Neuron (in vitro differentiated cells): Measurements from ENCODE around the gene RPTOR.

ENCODE experiments used
- H2AFZ ChIP-seq: one replicate; pipeline ENCODE4 v1.6.1; 2013; ENCODE audit warnings: low read depth, mild to moderate bottlenecking, inconsistent platforms, low read length, moderate library complexity
- H3K27me3 ChIP-seq: one replicate; pipeline ENCODE4 v1.6.1; 2013; ENCODE audit warnings: low read length; ENCODE audit not compliant: insufficient read depth
- H3K36me3 ChIP-seq: one replicate; pipeline ENCODE4 v1.6.1; 2013; ENCODE audit warnings: low read length; ENCODE audit not compliant: insufficient read depth
- H3K4me1 ChIP-seq: one replicate; pipeline ENCODE4 v1.6.1; 2013; ENCODE audit warnings: low read length; ENCODE audit not compliant: insufficient read depth
- H3K4me3 ChIP-seq: 2 replicates; pipeline ENCODE4 v1.5.1; 2013; ENCODE audit warnings: mild to moderate bottlenecking, low read length, moderate library complexity
- H3K9me3 ChIP-seq: one replicate; pipeline ENCODE4 v1.6.1; 2013; ENCODE audit warnings: low read length

The RPTOR gene

DNA sequence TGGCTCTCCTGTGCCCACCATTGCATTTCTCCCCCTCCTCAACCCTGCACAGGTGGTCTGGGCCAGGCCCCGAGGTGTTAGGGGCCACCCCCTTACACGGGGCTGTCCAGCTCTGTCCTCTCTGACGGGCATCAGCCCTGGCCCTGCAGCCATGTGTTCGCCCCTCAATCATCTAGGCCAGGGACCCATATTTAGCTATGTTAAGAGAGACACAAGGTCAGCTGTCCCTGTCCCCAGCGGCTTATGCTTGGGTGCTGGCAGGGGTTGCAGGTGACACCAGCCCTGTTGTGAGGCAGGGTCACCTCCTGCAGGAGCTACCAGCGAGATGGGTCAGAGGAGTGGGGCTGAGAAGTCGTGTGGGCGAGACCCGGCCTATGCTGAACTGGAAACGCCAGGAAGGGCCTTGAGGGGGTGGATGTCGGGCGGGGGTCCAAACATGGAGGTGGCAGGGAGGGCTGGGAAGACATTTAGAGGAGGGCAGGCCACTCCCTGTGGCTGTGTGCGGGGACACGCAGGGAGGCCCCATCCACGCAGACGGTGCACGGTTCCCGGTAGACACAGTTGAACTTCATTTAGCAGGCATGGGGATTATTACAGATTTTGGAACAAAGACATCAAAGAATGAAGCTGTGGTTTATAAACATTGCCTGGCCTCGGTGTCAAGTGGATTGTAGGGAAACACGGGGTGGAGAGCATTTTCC lies 313.8 kb downstream of the RPTOR start:
- Histone ChIP-seq H3K4me1 (no peaks in the 10 kb centered on the region), H3K9me3 (peaks cover 3% of the 10 kb centered on the region), H3K4me3 (no peak overlapping the region), H2AFZ (no peak overlapping the region), H3K36me3 (peaks cover 13% of the 10 kb centered on the region), H3K27me3 (no peaks in the 10 kb centered on the region)

DNA sequence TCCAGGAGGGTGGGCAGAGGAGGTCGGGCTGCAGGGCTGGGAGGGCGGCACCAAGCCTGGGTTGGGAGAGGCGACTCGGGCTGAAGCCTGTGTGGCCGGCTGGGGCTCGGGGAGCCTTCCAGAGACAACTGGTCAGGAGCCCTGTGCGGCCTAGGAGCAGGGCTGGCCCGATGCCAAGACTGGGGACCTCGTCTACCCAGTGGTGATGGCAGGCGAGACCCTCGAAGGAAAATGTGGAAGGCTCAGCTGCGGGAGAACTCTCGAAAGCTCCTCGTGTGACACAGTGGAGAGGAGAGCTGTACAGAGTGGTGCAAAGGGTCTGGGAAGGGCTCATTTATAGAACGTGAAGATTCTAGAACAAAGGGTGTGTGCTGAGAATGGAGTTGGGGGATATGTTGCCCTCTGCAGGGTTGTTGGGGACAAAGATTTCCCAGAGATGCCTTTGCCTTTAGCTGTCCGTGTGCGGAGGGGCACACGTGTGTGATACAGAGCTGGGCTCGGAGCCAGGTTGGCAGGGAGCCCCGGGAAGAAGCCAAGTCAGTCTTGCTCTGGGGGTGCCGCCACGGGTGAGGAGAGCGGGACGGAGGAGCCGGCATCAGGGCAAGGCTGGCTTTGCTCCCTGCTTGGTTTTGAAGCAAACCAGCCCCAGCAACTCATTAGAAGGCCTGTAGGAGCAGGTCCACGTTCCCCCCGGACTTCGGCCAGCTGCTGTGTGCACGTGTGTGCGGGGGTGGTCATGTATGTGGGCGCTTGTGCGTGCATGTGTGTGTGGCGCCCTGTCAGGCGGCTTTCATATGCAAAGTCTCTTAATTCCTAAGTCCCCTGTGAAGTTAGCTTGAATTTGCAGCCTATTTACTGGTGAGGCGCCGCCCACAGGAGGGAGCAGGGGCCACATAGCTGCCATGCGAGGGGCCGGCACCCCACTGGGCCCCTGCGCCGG lies 314.6 kb downstream of the RPTOR start:
- peaks cover 5% of the 10 kb centered on the region for H3K9me3 ChIP-seq
- H2AFZ ChIP-seq: no peak overlapping the region
- H3K4me3 ChIP-seq: no peak overlapping the region
- H3K36me3 ChIP-seq: peaks cover 13% of the 10 kb centered on the region
- H3K4me1 ChIP-seq: no peaks in the 10 kb centered on the region
- H3K27me3 ChIP-seq: no peaks in the 10 kb centered on the region

DNA sequence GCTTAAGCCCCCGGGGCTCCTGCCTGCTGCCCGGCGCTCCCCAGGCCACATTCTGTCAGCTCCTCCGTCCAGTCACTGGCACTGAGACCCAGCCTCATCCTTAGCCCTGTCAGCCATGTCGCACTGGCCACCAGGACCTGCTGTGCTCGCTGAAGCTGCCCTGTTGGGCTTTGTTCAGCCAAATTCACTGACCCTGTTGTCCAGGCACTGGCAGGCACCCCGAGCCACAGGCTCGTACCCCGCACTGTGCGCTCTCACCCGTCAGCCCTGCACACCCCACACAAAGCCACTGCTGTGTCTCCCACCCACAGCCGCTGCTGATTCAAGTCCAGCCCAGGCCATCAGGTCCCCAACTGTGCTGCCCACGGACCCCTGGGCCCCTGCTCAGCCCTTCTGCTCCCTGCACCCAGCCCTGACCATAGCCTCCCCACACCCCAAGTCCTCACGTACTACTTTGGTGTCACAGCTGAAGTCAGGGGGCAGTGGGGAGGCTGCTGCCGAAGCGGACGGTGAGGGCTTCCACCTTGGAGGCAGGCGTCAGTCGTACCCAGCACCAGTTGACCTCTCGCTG lies 315.5 kb downstream of the RPTOR start:
- peaks cover 12% of the 10 kb centered on the region for H3K36me3 ChIP-seq
- no peaks in the 10 kb centered on the region for H3K27me3 ChIP-seq
- H3K4me1 ChIP-seq: no peaks in the 10 kb centered on the region
- H3K9me3 ChIP-seq: peaks cover 5% of the 10 kb centered on the region
- H3K4me3 ChIP-seq: no peak overlapping the region
- H2AFZ ChIP-seq: no peak overlapping the region

DNA sequence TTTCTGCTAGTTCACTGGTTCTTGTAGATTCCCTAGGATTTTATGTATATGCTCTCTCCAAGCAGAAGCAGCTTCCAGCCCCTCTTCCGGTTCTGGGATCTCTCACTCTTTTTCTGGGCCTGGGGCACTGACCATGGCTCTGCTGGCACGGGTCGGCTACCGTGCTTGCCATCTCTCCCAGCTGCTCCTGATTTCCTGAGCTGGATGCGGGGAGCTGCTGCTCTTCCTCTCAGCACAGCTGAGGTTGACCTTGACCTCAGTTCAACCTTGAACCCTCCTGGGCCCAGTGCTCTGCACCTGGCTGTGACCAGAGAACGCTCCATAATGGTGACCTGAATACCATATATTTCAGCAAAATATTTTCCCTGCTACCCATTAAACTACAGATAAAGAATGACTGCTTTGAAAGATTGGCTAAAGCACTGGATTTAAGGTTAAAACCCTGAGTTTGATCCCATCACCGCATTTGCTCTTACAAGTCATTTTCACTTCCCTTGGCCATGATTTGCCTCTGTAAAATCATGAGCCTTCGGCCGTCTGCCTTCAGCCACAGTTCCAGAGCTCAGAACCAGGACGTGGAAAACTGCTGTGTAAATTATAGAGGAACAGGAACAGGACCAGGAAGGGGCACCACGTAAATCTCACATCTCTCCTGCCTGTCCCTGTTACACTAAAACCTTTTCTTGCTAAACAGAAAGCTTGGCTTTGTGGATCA lies 316.2 kb downstream of the RPTOR start:
- H3K4me1 ChIP-seq: no peaks in the 10 kb centered on the region
- peaks cover 5% of the 10 kb centered on the region for H3K36me3 ChIP-seq
- H3K4me3 ChIP-seq: no peak overlapping the region
- no peaks in the 10 kb centered on the region for H3K27me3 ChIP-seq
- H2AFZ ChIP-seq: no peak overlapping the region
- peaks cover 5% of the 10 kb centered on the region for H3K9me3 ChIP-seq

DNA sequence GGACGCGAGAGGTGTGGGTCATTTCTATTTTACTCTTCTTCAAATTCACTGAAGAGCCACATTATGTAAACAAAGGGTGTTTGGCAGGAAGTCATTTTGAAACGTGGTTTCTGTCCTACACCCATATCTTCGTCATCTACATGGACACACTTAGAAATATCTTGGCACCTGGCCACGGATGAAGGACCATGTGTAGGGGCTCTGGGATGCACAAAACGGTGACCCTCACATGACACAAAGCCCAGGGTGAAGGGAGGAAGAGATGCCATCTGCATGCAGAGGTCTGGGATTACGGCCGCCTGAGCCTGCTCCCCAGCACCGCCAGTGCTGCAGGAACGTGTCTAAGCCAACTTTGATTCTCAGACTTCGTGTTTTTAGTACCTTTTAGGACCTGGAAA lies 316.8 kb downstream of the RPTOR start:
- no peak overlapping the region for H3K4me3 ChIP-seq
- peaks cover 5% of the 10 kb centered on the region for H3K36me3 ChIP-seq
- H3K27me3 ChIP-seq: no peaks in the 10 kb centered on the region

DNA sequence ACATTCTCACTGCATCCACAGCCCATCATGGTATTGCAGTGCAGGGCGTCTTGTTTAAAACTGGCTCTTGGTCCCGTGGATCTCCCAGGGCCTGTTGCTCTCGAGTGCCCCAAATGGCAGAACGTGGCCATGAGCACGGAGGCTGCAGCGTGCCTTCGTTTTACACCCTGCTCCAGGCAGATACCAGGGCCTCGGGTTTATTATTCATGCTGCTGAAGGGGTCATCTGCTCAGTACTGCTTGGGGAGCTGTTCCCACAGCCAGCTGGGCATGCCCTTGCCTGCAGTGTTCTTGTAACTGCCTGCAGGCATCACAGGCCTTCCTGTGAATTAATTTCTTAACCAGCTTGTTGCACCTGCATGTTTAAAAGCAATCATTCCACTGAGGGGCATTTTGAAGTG lies 317.3 kb downstream of the RPTOR start:
- Histone ChIP-seq H3K27me3 (no peaks in the 10 kb centered on the region), H2AFZ (no peak overlapping the region), H3K36me3 (peaks cover 5% of the 10 kb centered on the region), H3K4me1 (no peaks in the 10 kb centered on the region), H3K4me3 (no peak overlapping the region), H3K9me3 (peaks cover 5% of the 10 kb centered on the region)

More for the DNA sequence above, 316.8 kb downstream of the RPTOR start:
- H3K4me1 ChIP-seq: no peaks in the 10 kb centered on the region
- H2AFZ ChIP-seq: no peak overlapping the region
- H3K9me3 ChIP-seq: peaks cover 5% of the 10 kb centered on the region

DNA sequence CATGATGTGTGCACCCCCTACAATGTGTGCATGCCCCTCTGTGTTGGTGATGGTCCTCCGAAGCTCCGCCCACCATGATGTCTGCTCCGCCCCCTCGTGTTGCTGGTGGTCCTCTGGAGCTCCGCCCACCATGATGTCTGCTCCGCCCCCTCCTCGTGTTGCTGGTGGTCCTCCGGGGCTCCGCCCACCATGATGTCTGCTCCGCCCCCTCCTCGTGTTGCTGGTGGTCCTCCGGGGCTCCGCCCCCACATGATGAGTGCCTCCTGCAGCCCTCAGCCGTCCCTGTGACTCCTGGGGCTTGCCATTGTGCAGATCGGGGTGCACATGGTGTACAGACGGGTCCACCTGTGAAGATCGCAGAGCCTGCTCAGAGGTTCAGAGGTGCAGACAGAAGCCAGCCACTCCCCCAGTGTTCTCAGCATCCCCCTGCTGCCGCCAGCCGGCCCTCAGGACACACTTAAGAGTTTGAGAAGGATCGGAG lies 317.9 kb downstream of the RPTOR start:
- no peaks in the 10 kb centered on the region for H3K4me1 ChIP-seq
- H3K36me3 ChIP-seq: peaks cover 5% of the 10 kb centered on the region
- H3K9me3 ChIP-seq: peaks cover 5% of the 10 kb centered on the region
- H2AFZ ChIP-seq: no peak overlapping the region
- H3K27me3 ChIP-seq: no peaks in the 10 kb centered on the region
- H3K4me3 ChIP-seq: no peak overlapping the region

DNA sequence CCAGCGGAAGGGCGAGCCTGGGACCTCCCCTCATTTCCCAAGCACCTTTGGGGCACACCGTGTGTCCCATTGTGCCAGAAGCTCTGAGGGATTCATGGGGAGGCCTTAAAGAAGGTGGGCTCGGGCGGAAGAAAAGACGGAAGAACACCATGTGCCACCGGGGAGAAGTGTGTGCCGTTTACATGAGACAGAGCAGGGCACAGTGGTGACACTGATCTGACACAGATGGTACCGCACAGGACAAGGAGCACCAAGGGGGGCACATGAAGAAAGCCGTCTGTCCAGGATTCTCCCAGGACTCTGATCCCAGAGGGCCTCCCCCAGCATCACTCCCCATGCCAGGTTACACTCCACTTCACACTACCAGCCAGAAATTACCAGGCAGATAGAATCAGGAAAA lies 318.3 kb downstream of the RPTOR start:
- no peak overlapping the region for H3K4me3 ChIP-seq

DNA sequence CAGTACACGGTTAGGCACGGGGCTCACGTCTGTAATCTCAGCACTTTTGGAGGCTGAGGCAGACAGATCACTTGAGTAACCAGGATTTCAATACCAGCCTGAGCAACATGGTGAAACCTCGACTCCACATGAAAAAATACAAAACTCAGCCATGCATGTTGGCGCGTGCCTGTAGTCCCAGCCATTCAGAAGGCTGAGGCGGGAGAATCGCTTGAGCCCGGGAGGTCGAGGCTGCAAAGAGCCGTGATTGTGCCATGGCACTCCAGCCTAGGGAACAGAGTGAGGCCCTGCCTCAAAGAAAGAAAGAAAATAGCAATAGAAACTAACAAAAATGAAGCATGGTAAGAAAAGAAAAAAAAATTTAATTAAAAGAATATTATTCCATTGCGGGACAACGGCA lies 319.0 kb downstream of the RPTOR start:
- H3K4me3 ChIP-seq: no peak overlapping the region
- peaks cover 5% of the 10 kb centered on the region for H3K36me3 ChIP-seq
- no peaks in the 10 kb centered on the region for H3K4me1 ChIP-seq
- peaks cover 5% of the 10 kb centered on the region for H3K9me3 ChIP-seq
- H3K27me3 ChIP-seq: no peaks in the 10 kb centered on the region
- H2AFZ ChIP-seq: no peak overlapping the region

More for the DNA sequence above, 318.3 kb downstream of the RPTOR start:
- H3K4me1 ChIP-seq: no peaks in the 10 kb centered on the region
- H3K36me3 ChIP-seq: peaks cover 5% of the 10 kb centered on the region
- H3K27me3 ChIP-seq: no peaks in the 10 kb centered on the region
- peaks cover 5% of the 10 kb centered on the region for H3K9me3 ChIP-seq
- no peak overlapping the region for H2AFZ ChIP-seq

DNA sequence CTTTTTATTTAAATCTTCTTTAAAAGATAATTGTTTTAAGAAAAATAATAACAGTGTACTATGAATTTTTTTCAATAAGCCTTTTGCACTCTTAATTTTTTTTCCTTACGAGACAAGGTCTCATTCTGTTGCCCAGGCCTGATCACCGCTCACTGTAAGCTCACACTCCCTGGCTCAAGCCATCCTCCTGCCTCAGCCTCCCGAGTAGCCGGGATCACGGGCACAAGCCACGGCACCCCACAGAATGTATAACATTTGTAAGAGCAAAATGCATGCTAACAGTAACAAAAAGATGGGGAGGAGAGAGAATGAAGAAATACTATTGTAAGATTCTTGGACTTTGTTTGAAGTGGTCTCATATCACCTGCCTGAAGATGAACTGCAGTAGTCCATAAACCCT lies 320.1 kb downstream of the RPTOR start:
- Histone ChIP-seq H3K4me1 (no peaks in the 10 kb centered on the region), H3K36me3 (peaks cover 5% of the 10 kb centered on the region), H3K9me3 (peaks cover 5% of the 10 kb centered on the region), H2AFZ (no peak overlapping the region), H3K27me3 (no peaks in the 10 kb centered on the region), H3K4me3 (no peak overlapping the region)

DNA sequence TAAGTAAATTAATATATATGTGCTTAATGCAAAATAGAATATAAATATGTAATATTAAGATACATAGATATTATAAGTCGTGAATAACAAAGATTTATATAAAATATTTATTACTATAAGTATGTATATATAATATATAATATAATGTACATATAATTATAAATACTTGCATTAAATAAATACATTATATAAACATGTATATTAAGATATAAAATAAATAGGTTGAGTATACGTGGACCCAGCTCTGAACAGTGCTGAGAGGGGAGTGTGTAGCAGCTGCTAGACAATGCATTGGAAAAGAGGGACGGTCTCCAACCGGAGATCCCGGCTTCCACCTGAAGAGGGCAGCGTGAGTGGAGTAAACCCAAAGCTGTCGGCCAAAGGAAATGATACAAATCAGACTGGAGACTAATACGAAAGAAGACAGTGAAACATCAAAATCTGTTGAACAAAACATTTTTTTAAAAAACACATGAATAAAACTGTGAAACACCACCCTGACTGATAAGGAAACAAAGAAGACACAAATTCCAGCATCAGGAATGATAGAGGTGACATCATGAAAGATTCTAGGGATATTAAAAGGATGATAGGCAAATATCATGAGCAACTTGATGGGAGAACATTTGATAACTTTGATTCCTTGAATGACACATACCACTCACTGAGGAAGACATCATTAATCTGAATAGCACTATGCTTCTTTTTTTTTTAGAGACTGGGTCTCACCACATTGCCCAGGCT lies 321.6 kb downstream of the RPTOR start:
- Histone ChIP-seq H3K36me3 (peaks cover 2% of the 10 kb centered on the region), H3K27me3 (no peaks in the 10 kb centered on the region), H2AFZ (no peak overlapping the region), H3K4me1 (peaks cover 5% of the 10 kb centered on the region), H3K9me3 (peaks cover 5% of the 10 kb centered on the region), H3K4me3 (no peak overlapping the region)

DNA sequence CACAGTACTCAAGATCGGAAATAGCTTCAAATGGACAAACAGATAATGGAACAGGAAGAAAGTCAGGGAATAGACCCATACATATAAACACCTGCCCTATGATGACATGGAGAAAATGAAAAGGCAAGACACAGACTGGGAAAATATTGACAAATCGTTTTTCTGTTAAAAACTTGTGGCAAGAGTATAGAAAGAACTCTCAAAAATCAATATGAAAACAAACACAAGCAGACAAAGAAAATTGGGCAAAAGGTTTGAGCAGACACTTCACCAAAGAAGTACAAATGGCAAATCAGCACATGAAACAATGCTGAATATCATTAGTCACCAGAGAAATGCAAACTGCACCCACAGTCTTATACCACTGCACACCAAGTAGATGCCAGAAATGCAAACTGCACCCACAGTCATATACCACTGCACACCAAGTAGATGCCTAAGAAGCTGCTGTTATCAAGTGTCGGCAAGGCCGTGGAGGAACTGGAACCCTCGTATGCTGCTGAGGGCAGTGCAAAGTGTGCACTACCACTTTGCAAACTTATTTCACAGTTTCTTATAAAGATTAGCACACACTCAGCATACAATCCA lies 323.5 kb downstream of the RPTOR start:
- Histone ChIP-seq H3K9me3 (peaks cover 3% of the 10 kb centered on the region), H3K4me1 (peaks cover 17% of the 10 kb centered on the region), H3K4me3 (no peak overlapping the region), H3K27me3 (no peaks in the 10 kb centered on the region), H3K36me3 (peaks cover under 1% of the 10 kb centered on the region), H2AFZ (no peak overlapping the region)
